ENCODE data around the gene CLEC7A. TPM values are rescaled to one million over a fixed set of nuclear protein-coding genes. Genes with fewer than 3 reads are reported as not detected.

The CLEC7A gene
- total RNA-seq, 2 experiments from 2014 or later, result not detected

GRCh38 chr12:10088031-10088430, 42.0 kb downstream of the CLEC7A start:
- POLR2A ChIA-PET, result no interaction called here
- no peaks in the 10 kb centered on the region for H3K4me1 Mint-ChIP-seq (ENCODE audit: low read depth)
- H3K27ac Mint-ChIP-seq, result no peak overlapping the region
- peaks cover 14% of the 10 kb centered on the region for H3K27me3 Mint-ChIP-seq (ENCODE audit: low read depth)
- H3K4me3 Mint-ChIP-seq, result no peak overlapping the region
- no peak for ATAC-seq
- CTCF ChIA-PET, result no interaction called here
- peaks cover 4% of the 10 kb centered on the region for H3K9me3 Mint-ChIP-seq (ENCODE audit: insufficient read depth)
- H3K36me3 Mint-ChIP-seq (ENCODE audit: low read depth), result no peaks in the 10 kb centered on the region
- DNase-seq, result no peak

GRCh38 chr12:10086387-10086786, 43.6 kb downstream of the CLEC7A start:
- ChIA-PET CTCF (no interaction called here), POLR2A (no interaction called here)
- no peak overlapping the region for H3K27ac Mint-ChIP-seq
- ATAC-seq (no peak), DNase-seq (no peak)
- H3K9me3 Mint-ChIP-seq (ENCODE audit: insufficient read depth), result peaks cover 4% of the 10 kb centered on the region
- no peaks in the 10 kb centered on the region for H3K36me3 Mint-ChIP-seq (ENCODE audit: low read depth)
- H3K4me1 Mint-ChIP-seq (ENCODE audit: low read depth), result no peaks in the 10 kb centered on the region
- peaks cover 14% of the 10 kb centered on the region for H3K27me3 Mint-ChIP-seq (ENCODE audit: low read depth)
- H3K4me3 Mint-ChIP-seq, result no peak overlapping the region

GRCh38 chr12:10084733-10085132, 45.3 kb downstream of the CLEC7A start:
- H3K36me3 Mint-ChIP-seq (ENCODE audit: low read depth), result no peaks in the 10 kb centered on the region
- ChIA-PET CTCF (no interaction called here), POLR2A (interaction anchor here (0.6 kb wide), 1 partner anchor 1571 kb away, joined by 3 read pairs; no protein-coding TSS in a partner anchor)
- no peak overlapping the region for H3K27ac Mint-ChIP-seq
- DNase-seq (no peak), ATAC-seq (no peak)
- H3K4me3 Mint-ChIP-seq, result no peak overlapping the region
- H3K4me1 Mint-ChIP-seq (ENCODE audit: low read depth), result no peaks in the 10 kb centered on the region
- peaks cover 8% of the 10 kb centered on the region for H3K27me3 Mint-ChIP-seq (ENCODE audit: low read depth)
- H3K9me3 Mint-ChIP-seq (ENCODE audit: insufficient read depth), result peaks cover 4% of the 10 kb centered on the region

- peaks cover 4% of the 10 kb centered on the region for H3K9me3 Mint-ChIP-seq (ENCODE audit: insufficient read depth)
- peaks cover 8% of the 10 kb centered on the region for H3K27me3 Mint-ChIP-seq (ENCODE audit: low read depth)
- DNase-seq, result no peak
- ChIA-PET CTCF (no interaction called here), POLR2A (no interaction called here)
- no peaks in the 10 kb centered on the region for H3K36me3 Mint-ChIP-seq (ENCODE audit: low read depth)
- no peaks in the 10 kb centered on the region for H3K4me1 Mint-ChIP-seq (ENCODE audit: low read depth)
- no peak for ATAC-seq
- no peak overlapping the region for H3K27ac Mint-ChIP-seq
- H3K4me3 Mint-ChIP-seq, result no peak overlapping the region
These were observed 47.7 kb downstream of the CLEC7A start for GRCh38 chr12:10082117-10082874.

- Mint-ChIP-seq H3K4me3 (no peak overlapping the region), H3K27ac (no peak overlapping the region), H3K9me3 (ENCODE audit: insufficient read depth) (no peaks in the 10 kb centered on the region), H3K4me1 (ENCODE audit: low read depth) (no peaks in the 10 kb centered on the region), H3K36me3 (ENCODE audit: low read depth) (no peaks in the 10 kb centered on the region), H3K27me3 (ENCODE audit: low read depth) (peaks cover 28% of the 10 kb centered on the region)
- DNase-seq (no peak), ATAC-seq (no peak)
- CTCF ChIA-PET, result no interaction called here
- POLR2A ChIA-PET, result no interaction called here
These were observed 54.5 kb downstream of the CLEC7A start for GRCh38 chr12:10075451-10075850.

- H3K9me3 Mint-ChIP-seq (ENCODE audit: insufficient read depth), result no peaks in the 10 kb centered on the region
- ATAC-seq (no peak), DNase-seq (no peak)
- H3K27me3 Mint-ChIP-seq (ENCODE audit: low read depth), result peaks cover 37% of the 10 kb centered on the region
- no peaks in the 10 kb centered on the region for H3K36me3 Mint-ChIP-seq (ENCODE audit: low read depth)
- ChIA-PET CTCF (interaction anchor here (0.7 kb wide), 1 partner anchor 133 kb away, joined by 3 read pairs; no protein-coding TSS in a partner anchor), POLR2A (interaction anchor here (1.0 kb wide), 1 partner anchor 8 kb away, joined by 3 read pairs; no protein-coding TSS in a partner anchor)
- H3K4me3 Mint-ChIP-seq, result no peak overlapping the region
- H3K4me1 Mint-ChIP-seq (ENCODE audit: low read depth), result no peaks in the 10 kb centered on the region
- no peak overlapping the region for H3K27ac Mint-ChIP-seq
These were observed 56.7 kb downstream of the CLEC7A start for GRCh38 chr12:10073261-10073660.

GRCh38 chr12:10072131-10072530, 57.9 kb downstream of the CLEC7A start:
- ChIA-PET POLR2A (no interaction called here), CTCF (no interaction called here)
- ATAC-seq (no peak), DNase-seq (no peak)
- H3K4me3 Mint-ChIP-seq, result no peak overlapping the region
- H3K36me3 Mint-ChIP-seq (ENCODE audit: low read depth), result no peaks in the 10 kb centered on the region
- H3K27ac Mint-ChIP-seq, result no peak overlapping the region
- H3K27me3 Mint-ChIP-seq (ENCODE audit: low read depth), result peaks cover 39% of the 10 kb centered on the region
- H3K4me1 Mint-ChIP-seq (ENCODE audit: low read depth), result no peaks in the 10 kb centered on the region
- no peaks in the 10 kb centered on the region for H3K9me3 Mint-ChIP-seq (ENCODE audit: insufficient read depth)

- ChIA-PET CTCF (no interaction called here), POLR2A (no interaction called here)
- H3K4me3 Mint-ChIP-seq, result no peak overlapping the region
- no peak overlapping the region for H3K27ac Mint-ChIP-seq
- H3K27me3 Mint-ChIP-seq (ENCODE audit: low read depth), result peaks cover 40% of the 10 kb centered on the region
- DNase-seq (no peak), ATAC-seq (no peak)
- peaks cover 2% of the 10 kb centered on the region for H3K4me1 Mint-ChIP-seq (ENCODE audit: low read depth)
- H3K36me3 Mint-ChIP-seq (ENCODE audit: low read depth), result no peaks in the 10 kb centered on the region
- no peaks in the 10 kb centered on the region for H3K9me3 Mint-ChIP-seq (ENCODE audit: insufficient read depth)
These were observed 59.6 kb downstream of the CLEC7A start for GRCh38 chr12:10070380-10070779.

- Mint-ChIP-seq H3K36me3 (ENCODE audit: low read depth) (no peaks in the 10 kb centered on the region), H3K4me1 (ENCODE audit: low read depth) (peaks cover 5% of the 10 kb centered on the region), H3K27me3 (ENCODE audit: low read depth) (peaks cover 42% of the 10 kb centered on the region), H3K4me3 (no peak overlapping the region), H3K9me3 (ENCODE audit: insufficient read depth) (no peaks in the 10 kb centered on the region), H3K27ac (no peak overlapping the region)
- POLR2A ChIA-PET, result no interaction called here
- CTCF ChIA-PET, result no interaction called here
- ATAC-seq, result no peak
- no peak for DNase-seq
These were observed 60.0 kb downstream of the CLEC7A start for GRCh38 chr12:10069976-10070375.

- no peak overlapping the region for H3K27ac Mint-ChIP-seq
- peaks cover 40% of the 10 kb centered on the region for H3K27me3 Mint-ChIP-seq (ENCODE audit: low read depth)
- H3K9me3 Mint-ChIP-seq (ENCODE audit: insufficient read depth), result no peaks in the 10 kb centered on the region
- DNase-seq (no peak), ATAC-seq (no peak)
- ChIA-PET CTCF (interaction anchor here (1.1 to 1.9 kb wide), 4 partner anchors 12 to 129 kb away, joined by 3 to 5 read pairs (median 4); no protein-coding TSS in a partner anchor), POLR2A (interaction anchor here (0.6 kb wide), 1 partner anchor 72 kb away, joined by 3 read pairs; no protein-coding TSS in a partner anchor)
- no peaks in the 10 kb centered on the region for H3K36me3 Mint-ChIP-seq (ENCODE audit: low read depth)
- no peak overlapping the region for H3K4me3 Mint-ChIP-seq
- H3K4me1 Mint-ChIP-seq (ENCODE audit: low read depth), result peaks cover 6% of the 10 kb centered on the region
These were observed 60.9 kb downstream of the CLEC7A start for GRCh38 chr12:10069099-10069498.

GRCh38 chr12:10068644-10069043, 61.4 kb downstream of the CLEC7A start:
- no peak for ATAC-seq
- Mint-ChIP-seq H3K36me3 (ENCODE audit: low read depth) (no peaks in the 10 kb centered on the region), H3K9me3 (ENCODE audit: insufficient read depth) (no peaks in the 10 kb centered on the region), H3K27me3 (ENCODE audit: low read depth) (peaks cover 40% of the 10 kb centered on the region), H3K4me3 (no peak overlapping the region), H3K27ac (no peak overlapping the region), H3K4me1 (ENCODE audit: low read depth) (peaks cover 6% of the 10 kb centered on the region)
- CTCF ChIA-PET, result interaction anchor here (1.1 to 1.9 kb wide), 5 partner anchors 12 to 129 kb away, joined by 3 to 5 read pairs (median 4); no protein-coding TSS in a partner anchor
- DNase-seq, result no peak
- POLR2A ChIA-PET, result interaction anchor here (0.6 kb wide), 1 partner anchor 73 kb away, joined by 3 read pairs; no protein-coding TSS in a partner anchor

- CTCF ChIA-PET, result interaction anchor here (1.1 to 1.9 kb wide), 5 partner anchors 11 to 128 kb away, joined by 3 to 5 read pairs (median 4); no protein-coding TSS in a partner anchor
- H3K9me3 Mint-ChIP-seq (ENCODE audit: insufficient read depth), result no peaks in the 10 kb centered on the region
These were observed 62.1 kb downstream of the CLEC7A start for GRCh38 chr12:10067942-10068341.

More at GRCh38 chr12:10067942-10068341, 62.1 kb downstream of the CLEC7A start:
- POLR2A ChIA-PET, result interaction anchor here (0.7 kb wide), 1 partner anchor 106 kb away, joined by 3 read pairs; no protein-coding TSS in a partner anchor
- Mint-ChIP-seq H3K27me3 (ENCODE audit: low read depth) (peaks cover 40% of the 10 kb centered on the region), H3K27ac (no peak overlapping the region), H3K4me3 (no peak overlapping the region), H3K4me1 (ENCODE audit: low read depth) (peaks cover 6% of the 10 kb centered on the region), H3K36me3 (ENCODE audit: low read depth) (no peaks in the 10 kb centered on the region)
- no peak for ATAC-seq
- no peak for DNase-seq
